Tibial nerve (tissue), 4 donors: ENCODE results near the gene PARP12.

Experiments used
- EP300 ChIP-seq, 2 donors: sonication (generic); formaldehyde crosslinking; IDR thresholded peaks; one replicate each; pipeline ENCODE4 v1.6.1; 2017; ENCODE audit warnings: antibody characterized with exemption in 2 of 2, mild to moderate bottlenecking in 1 of 2
- POLR2A ChIP-seq, 2 donors: fragments of 450-650 bp; IDR thresholded peaks; one replicate each; pipeline ENCODE4 v1.6.1; 2017; ENCODE audit warnings: antibody characterized with exemption in 2 of 2, mild to moderate bottlenecking in 2 of 2, moderate library complexity in 2 of 2
- TF ChIP-seq, protein P1 (sequence below), 5 experiments: fragments of 200-600 bp in 3 of 5; fragments of 450-650 bp in 2 of 5; sonication (generic) in 3 of 5; IDR thresholded peaks; one replicate each; pipeline ENCODE4 v1.5.1; 2016 to 2019; ENCODE audit warnings: antibody characterized with exemption in 5 of 5, mild to moderate bottlenecking in 3 of 5, moderate library complexity in 2 of 5

DNA sequence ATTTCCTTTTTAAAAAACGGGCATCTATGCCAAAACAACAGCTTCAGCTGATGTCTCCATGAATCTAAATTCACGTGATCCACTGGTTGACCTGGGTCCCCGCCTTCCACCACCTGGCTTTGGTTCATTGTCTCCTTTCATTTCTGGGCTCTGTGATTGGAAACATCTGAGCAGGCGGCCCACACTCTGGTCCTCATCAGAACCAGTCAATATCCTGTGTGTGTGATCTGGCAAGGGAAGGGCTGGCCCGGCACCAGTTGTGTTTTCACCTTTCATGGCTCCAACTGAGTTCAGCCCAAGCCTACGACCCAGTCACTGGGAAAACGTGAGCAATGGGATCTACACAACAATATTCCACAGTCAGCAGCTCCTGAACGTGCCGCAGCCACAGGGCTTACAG is 46.2 kb downstream of the PARP12 start:
- TF ChIP-seq, protein P1, sequence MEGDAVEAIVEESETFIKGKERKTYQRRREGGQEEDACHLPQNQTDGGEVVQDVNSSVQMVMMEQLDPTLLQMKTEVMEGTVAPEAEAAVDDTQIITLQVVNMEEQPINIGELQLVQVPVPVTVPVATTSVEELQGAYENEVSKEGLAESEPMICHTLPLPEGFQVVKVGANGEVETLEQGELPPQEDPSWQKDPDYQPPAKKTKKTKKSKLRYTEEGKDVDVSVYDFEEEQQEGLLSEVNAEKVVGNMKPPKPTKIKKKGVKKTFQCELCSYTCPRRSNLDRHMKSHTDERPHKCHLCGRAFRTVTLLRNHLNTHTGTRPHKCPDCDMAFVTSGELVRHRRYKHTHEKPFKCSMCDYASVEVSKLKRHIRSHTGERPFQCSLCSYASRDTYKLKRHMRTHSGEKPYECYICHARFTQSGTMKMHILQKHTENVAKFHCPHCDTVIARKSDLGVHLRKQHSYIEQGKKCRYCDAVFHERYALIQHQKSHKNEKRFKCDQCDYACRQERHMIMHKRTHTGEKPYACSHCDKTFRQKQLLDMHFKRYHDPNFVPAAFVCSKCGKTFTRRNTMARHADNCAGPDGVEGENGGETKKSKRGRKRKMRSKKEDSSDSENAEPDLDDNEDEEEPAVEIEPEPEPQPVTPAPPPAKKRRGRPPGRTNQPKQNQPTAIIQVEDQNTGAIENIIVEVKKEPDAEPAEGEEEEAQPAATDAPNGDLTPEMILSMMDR (IDR thresholded peaks at IDR 0.05) = no peak
- TF ChIP-seq EP300 (IDR thresholded peaks at IDR 0.05) (no peak), POLR2A (IDR thresholded peaks at IDR 0.05) (no peak)
